Stimulated activated CD4-positive, alpha-beta T cell treated with anti-CD3 and anti-CD28 coated beads, TNF-alpha, amount 100 ng/mL, for 24 hours (primary cell): ENCODE data around the gene UBASH3B.

Experiments used
- DNase-seq, 3 experiments: peaks; one replicate each; pipeline ENCODE4 v3.0.0-alpha.2; 2020; ENCODE audit warnings: low read depth in 3 of 3

The UBASH3B gene

GRCh38 chr11:122706291-122707088 lies 51.0 kb downstream of the UBASH3B start:
- no peak for DNase-seq

DNA sequence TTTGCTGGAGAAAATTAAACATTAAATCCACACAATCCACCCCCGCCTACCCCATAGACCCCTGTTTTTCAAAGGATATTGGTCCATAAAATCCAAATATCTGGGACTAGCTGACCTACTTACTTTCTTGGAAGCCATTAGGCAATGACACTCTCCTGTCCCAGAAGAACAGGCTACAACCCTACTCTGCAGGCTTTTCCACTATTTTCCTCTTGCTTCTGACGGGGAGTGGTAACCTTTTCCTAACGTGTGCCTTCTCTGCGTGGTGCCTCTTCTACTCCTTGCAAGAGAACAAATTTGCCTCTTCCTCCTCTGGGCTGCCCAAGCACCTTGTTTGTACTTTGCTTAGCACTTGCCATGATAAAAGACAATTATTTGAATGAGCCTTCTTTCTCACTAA lies 51.6 kb downstream of the UBASH3B start:
- no peak for DNase-seq

- no peak for DNase-seq
These were observed 52.4 kb downstream of the UBASH3B start for GRCh38 chr11:122707901-122708300.

GRCh38 chr11:122709039-122709760 lies 53.7 kb downstream of the UBASH3B start:
- DNase-seq, result no peak

DNA sequence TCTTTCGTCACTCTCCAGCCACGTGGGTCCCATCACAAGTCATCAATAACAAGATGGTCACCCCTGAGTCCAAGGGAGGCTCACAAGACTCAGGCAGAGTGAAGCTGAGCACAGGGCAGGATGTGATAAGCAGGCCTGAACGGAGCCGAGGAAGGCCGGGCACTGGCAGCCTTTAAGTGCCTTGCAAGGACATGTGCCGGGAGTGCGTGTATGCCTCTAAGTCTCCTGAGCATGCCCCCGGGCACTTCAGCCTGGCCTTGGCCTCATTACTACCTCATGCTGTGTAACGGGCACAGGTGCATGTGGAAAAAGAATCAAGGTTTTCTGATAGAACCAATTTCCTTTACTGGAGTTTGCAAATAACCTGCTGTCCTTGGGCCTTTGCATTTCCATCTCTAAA lies 55.8 kb downstream of the UBASH3B start:
- no peak for DNase-seq

DNA sequence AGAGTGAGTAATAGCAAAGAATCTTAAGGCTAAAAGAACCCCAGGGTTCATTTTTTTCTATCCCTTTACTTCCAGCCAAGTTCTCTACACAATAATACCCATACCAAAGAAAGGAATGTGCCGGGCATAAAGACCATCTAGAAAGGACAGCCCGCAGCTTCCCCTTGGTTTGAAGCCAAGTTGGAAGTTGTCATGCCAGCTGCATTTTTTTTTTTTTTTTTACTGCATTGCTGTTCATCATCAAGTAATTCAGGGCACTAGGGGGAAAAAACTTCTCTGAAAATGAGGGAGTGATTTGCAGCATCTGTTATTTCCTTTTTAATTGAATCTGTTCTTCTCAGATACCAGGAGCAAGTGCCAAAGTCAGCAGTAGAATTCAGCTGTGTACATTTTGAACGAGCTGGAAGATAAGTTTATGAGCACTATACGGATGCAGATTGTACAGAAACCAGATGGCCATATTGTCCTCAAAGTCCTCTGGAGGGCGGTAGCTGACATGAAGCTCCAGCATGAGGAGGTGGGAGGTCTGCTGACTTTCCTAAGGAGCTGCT lies 56.4 kb downstream of the UBASH3B start:
- DNase-seq, result no peak

GRCh38 chr11:122714004-122714403 lies 58.5 kb downstream of the UBASH3B start:
- DNase-seq, result no peak

GRCh38 chr11:122714484-122714883 lies 59.0 kb downstream of the UBASH3B start:
- DNase-seq, result no peak

GRCh38 chr11:122715548-122716440 lies 60.3 kb downstream of the UBASH3B start:
- DNase-seq, result no peak

GRCh38 chr11:122717264-122717867 lies 61.8 kb downstream of the UBASH3B start:
- DNase-seq, result no peak

DNA sequence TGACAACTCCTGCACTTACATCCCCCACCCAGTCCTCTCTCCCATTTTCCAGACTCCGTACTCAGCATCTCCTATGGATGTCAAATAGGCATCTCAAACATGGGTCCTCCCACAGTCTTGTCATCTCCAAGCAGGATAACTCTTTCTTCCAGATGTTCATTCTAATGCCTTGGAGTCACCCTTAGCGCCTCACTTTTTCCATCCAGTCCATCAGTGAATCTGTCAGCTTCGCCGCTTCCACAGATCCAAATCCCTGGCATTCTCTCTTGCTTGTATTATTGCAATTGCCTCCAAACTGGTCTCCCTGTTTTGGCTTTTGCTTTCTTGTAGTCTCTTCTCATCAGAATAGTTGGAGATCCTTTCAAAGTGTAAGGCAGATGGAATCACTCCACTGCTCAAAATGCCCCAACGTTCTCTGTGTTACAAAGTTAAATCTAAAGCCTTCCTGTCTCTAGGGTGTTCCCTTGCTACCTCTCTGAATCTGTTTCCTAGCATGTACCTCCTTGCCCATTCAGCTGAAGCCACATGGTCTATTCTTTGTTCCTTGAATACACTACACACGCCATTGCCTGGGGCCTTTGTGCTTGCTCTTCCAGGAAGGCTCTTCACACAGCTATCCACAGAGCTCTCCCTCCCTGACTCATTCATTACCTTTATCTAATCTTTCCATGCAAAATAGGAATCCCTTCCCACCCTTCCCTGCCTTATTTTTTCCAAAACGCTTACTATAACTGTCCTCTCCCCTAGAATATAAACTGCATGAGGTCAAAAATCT lies 64.8 kb downstream of the UBASH3B start:
- DNase-seq, result no peak

- DNase-seq, result no peak
These were observed 65.9 kb downstream of the UBASH3B start for GRCh38 chr11:122721201-122721963.

GRCh38 chr11:122721964-122722266 lies 66.4 kb downstream of the UBASH3B start:
- DNase-seq, result no peak

GRCh38 chr11:122723106-122723505 lies 67.6 kb downstream of the UBASH3B start:
- no peak for DNase-seq

DNA sequence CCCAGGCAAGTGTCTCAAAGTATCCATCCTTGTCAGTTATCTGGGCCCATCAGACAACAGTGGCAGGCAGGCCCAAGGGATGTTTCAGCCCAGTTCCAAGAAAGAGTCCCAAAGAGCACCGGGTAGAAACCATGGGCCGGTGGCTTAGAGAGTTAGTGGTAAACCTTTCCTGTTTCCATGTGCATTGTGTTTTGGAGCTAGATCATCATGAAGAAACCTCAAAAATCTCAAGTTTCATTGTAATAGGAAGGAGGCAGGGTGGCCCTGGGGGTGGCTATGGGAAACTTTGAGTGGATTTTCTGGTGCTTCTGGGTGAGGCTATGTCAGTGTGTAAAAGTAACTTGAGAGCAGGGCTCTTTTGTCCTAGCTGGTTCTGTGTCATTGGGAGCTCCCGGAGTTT lies 68.1 kb downstream of the UBASH3B start:
- DNase-seq, result peak in 1 of 3 experiments; percentile 55

- no peak for DNase-seq
These were observed 69.0 kb downstream of the UBASH3B start for GRCh38 chr11:122724520-122724919.

- DNase-seq, result no peak
These were observed 70.5 kb downstream of the UBASH3B start for GRCh38 chr11:122726028-122726427.

- peak in 1 of 3 experiments; percentile 24 for DNase-seq
These were observed 71.8 kb downstream of the UBASH3B start for GRCh38 chr11:122727101-122727929.

- DNase-seq, result no peak
These were observed 73.0 kb downstream of the UBASH3B start for GRCh38 chr11:122728561-122728960.
